Myocyte (in vitro differentiated cells): ENCODE measurements around the gene RABAC1. TPM values are rescaled to one million over a fixed set of nuclear protein-coding genes. Genes with fewer than 3 reads are reported as not detected.

Source experiments
- DNase-seq: peaks from one replicate; pipeline ENCODE4 v3.0.0-alpha.2; 2012; ENCODE audit warnings: low read depth
- total RNA-seq: library from RNA; depleted of rRNA; stranded (reverse); fragments of >200 nt; gene quantifications from 2 replicates; pipeline ENCODE4 v1.2.3, GENCODE V29; 2014

RABAC1 gene
- total RNA-seq, 1 donor from 2014 or later = 117 TPM

DNA sequence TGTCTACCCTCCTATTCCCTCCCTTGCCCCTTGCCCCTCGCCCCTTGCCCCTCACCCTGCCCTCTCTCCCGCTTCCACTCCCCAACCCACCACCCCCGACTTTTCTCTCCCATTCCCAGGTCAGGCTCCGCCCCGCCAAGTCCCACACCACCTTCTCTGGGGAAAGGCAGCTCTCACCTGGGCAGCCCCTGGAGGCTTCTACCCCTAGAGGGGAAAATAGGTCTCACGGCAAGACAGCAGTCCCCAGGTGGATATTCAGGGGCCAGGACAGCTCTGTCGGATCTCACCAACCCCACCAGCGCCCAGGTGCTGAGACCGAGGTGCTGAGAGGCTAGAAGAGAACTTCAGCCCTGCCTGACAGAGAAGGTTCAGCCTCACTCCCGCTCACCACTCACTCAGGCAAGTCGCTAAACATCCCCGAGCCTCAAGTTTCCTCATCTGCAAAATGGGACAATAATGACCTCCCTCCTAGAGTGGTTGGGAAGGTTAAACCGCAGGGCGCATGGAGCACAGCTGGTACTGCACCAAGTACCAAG lies 29.5 kb downstream of the RABAC1 start:
- no peak for DNase-seq

DNA sequence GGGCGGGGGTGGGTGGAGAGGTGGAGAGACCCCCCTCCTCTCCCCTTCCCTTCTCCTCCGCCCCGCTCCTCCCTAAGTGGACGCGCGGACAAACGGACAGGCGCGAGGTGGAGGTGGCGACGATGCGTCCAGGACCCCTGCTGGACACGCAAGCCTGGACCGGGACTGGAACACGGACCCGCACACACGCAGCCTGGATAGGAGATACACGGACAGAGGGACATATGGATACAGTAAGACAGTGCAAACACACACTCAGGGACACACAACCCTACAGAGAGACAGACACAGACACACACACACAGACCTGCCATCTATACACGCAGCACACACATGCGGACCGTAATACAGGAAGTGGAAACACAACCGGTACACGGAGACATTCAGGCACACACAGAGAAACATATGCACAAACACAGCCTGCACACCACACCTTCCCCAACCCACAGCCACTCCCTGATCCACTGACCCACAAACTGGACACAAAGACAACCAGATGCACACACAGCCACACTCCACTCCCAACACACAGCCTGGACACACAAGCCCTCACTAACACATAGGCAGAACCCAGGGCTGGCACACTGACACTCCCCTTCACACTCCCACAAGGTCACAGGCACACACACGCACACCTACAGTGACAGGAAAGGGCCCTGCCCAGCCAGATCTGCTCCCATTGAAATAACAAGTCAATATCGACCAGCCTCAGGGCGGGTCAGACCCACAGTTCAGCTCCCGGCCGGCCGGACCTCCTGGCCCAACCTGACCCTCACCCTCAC lies 30.2 kb downstream of the RABAC1 start:
- no peak for DNase-seq

DNA sequence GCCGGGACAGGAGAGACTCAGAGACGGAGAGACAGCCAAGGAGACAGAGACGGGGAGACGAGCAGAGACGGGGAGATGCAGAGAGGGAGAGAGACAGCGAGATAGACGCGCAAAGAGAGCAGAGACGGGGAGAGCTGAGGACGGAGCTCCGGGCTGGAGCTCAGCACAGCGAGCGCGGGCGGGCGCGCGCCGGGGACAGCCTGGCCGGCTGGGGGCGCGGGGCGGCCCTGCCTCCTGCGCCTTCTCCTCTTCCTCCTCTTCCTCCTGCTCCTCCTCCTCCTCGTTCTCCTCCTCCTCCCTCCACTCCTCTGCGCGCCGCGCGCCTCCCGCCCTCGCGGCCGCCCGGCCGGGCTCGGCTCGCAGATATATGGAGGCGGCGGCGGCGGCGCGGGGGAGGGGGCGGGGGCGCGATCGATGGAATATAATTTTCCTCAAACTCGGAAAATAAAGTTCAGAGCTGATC lies 30.9 kb downstream of the RABAC1 start, which contains the start of gene ERFL:
TSS of gene ERFL (minus strand) at position 229 of the 463 bp plus-strand sequence. CDS start 15,530 bp downstream, outside the sequence.
- no peak for DNase-seq

DNA sequence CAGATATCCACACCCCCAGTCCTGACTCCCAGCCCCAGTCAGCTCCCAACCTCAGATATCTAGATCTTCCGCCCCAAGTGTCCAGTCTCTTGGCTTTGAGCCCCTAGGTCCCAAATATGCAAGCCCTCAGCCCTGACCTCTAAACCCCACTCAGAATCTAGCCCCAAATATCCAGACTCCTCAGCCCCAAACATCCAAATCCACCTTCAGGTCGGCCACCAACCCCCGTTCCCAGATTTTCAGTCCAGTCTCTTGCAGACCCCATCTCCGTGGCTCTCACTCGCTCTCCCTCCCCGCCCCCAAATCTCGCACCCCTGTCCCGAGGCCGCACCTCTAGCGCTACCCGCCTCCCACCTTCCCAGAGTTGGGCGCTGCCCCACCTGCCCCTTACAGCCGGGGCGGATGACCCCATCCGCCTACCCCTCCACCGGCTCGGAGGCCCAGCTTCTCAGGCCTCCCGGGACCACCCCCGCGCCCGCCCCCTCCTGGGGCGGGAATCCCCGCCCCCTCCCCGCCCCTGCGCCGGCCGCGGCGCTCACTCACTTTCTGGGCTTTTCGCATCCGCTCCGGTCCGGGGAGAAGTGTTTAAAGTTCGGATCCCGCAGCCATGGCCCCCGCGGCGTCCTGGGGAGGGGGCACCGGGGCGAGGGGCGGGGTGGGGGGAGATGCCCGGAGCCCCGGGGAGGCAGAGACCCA lies 31.5 kb downstream of the RABAC1 start:
- DNase-seq = no peak

DNA sequence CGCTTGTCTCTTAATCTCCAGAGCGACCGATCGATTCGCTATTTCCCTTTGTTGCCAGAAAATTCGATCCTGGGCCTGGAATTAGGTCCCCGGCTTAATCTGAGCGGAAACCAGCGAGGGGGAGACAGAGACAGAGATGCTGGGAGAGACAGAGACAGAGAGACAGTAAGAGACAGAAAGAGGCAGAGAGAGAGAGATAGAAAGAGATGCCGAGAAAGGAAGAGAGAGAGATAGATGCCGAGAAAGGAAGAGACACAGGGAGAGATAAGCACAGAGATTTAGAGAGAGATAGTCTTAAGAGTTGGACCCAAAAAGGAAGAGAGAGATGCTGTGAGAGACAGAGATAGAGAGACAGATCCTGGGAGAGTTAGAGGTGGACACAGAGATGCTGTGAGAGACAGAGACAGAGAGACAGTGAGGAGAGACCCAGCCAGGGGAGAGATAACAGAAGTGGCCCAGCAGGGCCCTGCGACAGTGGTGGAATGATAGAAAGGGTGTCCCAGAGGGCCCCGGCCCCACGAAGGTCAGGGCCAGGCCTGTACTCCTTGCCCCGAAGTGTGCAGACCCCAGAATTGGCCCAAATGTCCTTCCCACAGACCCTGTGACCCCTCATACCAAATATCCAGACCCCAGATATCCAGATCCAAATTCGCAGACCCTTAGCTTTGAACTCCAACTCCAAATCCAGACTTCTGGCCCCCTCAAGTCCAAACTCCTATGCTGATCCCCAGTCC lies 32.2 kb downstream of the RABAC1 start:
- no peak for DNase-seq

DNA sequence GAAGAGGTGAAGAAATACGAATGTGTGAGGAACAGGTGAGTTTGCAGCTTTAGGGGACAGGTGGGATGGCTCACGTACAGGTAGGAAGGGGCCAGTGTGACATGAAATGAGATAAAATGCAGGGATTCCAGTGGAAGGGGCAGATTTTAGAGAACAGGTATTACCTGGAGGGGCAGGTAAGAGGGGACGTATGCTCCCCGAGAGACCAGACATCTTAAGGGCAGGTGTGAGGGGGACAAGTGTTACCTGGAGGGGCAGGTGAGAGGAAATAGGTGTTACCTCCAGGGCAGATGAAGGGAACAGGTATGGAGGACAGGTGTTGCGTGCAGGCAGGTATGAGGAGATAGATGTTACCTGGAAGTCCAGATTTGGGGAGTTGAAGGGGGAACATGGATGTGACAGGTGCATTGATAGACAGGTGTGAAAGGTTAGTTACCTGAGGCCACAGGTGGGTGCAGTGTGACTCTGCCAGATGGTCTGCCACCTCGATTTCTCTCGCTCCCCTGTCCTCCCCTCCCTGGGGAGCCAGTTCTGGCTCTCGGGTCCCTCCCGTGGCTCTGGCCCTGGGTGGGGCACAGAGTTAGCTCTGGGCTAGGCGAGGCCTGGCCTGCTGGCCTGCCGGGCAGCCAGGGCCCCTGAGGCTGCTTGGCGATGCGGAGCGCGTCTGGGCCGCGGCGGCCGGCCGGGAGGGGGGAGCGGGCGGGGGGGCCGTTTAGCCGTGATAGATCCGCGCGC lies 32.9 kb downstream of the RABAC1 start:
- no peak for DNase-seq

DNA sequence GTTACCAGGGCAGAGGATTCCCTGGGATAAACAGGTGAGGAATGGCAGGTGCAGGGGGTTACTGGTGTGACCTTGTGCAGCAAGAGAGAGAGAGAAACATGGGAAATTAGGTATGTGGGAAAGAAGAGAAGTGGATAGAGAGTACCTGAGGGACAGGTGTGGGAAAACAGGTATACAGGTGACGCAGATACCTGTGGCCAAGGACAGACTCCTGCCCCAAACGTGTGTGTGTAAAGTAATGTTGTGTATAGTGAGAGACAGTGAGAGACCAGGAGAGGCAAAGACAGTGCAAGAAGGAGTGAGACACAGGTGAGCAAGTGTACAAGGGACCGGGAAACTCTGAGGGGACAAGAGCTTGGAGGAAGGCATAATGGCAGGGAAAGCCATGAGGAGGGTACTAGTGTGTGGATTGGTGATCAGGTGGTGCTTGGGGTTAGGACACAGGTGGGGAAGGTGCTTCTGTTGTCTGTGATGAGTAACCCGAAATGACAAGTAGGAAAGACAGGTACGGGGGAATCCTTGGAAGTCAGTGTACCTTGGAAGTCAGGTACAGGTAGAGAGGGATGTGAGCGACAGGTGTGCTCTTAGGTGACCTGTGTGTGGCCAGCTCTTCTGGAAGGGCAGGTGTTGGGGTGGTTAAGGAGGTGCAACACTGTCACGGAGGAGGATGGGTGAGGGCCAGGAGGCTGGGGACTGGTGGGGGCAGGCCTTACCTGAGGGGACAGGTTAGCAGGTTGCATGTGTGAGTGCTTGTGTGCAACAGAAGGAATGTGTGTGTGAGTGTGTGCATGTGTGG lies 33.7 kb downstream of the RABAC1 start:
- no peak for DNase-seq

DNA sequence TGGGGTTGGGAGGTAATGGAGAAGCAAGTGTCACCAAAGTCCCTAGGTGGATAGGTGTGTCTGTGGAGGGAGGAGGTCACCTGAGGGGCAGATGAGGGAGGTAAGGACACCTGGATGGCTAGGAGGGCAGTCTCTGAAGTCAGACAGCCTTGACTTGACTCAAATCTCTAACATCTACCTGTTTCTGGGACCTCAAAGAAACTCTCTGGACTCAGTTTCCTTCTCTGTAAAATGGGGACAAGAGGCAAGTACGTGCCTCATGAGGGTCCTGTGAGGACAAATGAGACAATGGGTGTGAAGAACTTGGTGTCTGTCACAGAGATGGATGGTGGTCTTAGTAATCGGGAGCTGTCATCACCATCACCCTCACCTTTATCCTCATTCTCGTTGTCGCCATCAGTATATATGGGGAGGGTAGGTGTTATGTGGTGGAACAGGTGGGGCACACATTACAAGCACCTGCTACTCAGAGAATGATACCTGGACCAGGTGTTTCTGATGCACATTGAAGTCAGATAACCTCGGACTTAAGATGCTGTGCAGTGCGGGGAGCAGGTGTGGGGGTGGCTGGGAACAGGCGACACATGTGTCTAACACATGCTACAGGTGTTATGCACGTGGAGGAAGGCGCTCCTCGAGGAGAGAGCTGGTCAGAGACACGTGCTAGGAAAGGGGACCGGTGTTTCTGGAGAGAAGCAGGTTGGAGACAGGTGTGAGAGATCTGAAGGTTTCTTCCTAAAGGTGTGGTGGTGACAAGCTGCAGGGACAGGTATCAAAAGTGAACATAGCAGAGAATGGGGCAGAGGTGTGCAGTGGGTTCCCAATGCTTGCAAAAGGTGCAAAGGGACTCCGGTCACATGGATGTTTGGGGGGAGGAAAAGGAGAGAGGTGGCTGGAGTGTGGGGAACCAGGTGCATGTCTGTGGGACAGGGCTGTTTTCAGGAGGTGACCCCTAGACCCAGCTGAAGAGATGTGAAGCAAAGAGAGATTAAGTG lies 34.7 kb downstream of the RABAC1 start:
- DNase-seq = no peak

DNA sequence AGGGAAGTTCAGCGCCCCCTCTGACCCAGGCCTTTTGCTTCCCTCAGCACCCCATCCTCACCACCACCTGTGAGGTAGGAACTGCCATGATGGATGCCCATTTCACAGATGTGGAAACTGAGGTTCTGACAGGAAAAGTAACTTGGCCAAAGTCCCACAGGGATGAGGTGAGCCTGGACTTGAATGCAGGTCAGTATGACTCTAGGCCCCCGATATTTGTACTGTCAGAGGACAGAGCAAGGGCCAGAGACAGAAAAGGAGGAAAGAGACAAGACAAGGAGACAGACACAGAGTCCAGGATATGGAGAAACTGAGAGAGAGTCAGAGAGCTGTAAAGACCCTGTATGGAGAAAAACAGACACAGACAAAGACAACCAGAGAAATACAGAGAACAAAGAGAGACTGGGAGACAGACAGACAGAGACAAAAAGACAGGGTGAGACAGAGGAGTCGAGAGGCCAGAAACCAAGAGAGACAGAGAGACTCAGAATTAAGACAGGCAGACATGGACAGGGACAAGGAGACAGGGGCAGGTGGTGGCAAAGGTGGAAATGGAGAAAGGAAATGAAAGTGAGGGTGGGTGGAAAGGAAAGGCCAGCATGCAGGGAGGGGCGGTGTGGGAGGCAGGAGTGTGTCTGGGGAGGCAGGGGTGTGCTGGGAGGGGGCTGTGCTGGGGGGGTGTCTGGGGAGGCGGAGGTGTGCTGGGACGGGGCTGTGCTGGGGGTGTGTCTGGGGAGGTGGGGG lies 35.9 kb downstream of the RABAC1 start:
- DNase-seq = no peak

DNA sequence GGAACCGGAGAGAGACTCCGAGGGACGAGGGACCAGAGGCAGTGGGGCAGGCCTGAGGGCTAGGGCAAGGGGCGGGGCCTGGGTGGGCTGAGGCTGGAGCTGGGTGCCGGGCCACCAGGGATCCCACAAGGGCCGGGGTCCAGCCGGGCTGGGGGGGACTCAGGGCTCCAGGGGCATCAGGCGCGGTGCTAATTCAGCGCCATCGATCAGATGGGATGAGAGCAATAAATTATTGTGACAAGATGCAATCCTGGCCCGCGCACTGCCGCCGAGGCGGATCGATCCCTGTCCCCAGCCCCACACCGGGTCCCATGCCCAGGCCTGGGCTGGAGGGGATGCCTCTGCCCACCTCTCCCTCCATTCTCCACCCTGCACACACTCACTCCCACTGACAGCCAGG lies 36.5 kb downstream of the RABAC1 start:
- DNase-seq = no peak

DNA sequence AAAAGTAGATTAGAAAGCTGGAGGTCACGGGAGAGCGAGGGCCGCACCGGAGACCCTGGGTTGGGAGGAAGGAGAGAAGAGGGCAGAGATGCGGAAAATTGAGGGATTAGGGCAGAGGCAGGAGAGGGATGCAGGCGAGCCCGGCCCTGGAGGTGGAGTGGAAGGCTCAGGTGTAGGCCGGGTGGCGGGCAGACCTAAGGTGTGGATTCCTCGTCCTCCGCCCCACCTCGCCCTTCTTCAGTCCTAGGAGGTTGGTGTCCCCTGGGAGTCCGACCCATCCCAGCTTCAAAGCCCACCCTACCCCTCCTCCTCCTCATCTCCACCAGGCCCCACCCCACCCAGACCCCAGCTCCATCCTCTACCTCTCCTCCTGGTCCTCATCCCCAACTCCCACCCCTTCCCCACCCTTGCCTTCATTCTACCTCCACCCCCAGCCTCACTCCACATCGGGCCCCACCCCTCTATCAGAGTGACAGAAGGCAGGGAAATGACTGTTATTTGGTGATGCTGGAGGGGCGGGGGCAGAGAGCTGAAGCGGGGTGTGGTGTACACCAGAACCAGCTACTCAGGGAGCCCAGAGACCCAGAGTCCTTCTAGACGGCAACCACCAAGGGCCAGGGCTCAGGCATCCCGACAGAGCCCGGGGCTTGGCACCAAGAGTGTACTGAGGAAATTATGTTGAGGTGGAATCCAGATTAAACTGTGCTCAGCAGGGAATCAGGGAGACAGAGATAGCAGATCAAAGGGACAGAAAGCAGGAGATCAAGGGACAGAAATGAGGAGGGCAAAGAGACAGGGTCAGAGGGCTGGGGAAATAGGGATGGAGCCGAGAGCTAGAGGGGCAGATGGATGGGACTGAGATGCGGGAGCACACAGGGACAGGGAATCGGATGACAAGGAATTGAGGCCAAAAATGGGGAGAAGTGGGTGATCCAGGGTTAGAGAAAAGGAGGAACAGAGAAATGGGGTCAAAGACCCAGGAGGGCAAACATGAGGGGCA lies 37.2 kb downstream of the RABAC1 start:
- no peak for DNase-seq

DNA sequence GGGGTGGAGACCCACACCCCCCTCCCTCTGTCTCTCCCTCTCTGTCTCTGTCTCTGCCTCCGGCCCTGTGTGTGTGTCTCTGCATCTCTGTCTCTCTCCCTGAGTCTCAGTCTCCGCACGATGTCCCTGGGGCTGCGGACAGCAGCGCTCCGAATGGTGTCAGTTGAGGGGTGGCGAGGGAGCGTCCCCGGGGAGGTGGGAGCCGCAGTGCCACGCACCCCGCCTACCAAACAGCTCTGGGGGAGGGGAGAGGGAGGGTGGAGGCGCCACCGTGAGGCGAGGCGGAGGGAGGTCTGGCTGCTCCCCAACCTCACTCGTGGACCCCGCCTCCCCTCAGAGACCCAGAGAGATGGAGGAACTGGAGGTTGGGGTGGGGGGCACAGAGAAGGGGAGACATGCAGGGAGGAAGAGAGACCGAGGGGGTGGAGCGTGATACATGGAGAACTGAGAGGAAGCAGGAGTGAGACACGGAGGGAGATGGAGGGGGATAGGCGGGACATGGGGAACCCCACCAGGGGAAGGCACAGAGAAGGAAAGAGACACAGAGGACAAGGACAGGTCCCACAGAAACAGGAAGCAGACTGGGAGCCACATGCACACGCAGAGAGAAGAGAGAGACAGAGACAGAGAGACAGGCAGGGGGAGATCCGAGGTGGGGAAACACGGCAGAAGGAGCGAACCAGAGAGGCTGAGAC lies 38.1 kb downstream of the RABAC1 start:
- DNase-seq = no peak

DNA sequence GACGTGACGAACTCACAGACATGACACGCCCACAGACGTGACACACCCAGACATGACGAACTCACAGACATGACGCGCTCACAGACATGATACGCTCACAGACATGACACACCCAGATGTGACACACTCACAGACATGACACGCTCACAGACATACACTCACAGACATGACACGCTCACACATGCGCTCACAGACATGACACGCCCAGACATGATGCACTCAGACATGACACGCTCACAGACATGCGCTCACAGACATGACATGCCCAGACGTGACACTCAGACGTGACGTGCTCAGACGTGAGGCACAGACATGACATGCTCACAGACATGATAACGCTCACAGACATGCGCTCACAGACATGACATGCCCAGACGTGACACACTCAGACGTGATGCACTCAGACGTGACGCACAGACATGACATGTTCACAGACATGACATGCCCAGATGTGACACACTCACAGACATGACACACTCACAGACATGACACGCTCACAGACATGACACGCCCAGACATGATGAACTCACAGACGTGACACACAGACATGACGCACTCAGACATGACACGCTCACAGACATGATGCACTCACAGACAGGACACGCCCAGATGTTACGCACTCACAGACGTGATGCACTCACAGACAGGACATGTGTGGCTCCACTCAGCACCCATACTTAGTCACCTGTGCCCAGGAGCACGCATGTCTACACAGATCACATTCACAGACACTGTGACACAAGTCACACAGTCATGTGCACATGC lies 39.0 kb downstream of the RABAC1 start:
- DNase-seq = no peak

DNA sequence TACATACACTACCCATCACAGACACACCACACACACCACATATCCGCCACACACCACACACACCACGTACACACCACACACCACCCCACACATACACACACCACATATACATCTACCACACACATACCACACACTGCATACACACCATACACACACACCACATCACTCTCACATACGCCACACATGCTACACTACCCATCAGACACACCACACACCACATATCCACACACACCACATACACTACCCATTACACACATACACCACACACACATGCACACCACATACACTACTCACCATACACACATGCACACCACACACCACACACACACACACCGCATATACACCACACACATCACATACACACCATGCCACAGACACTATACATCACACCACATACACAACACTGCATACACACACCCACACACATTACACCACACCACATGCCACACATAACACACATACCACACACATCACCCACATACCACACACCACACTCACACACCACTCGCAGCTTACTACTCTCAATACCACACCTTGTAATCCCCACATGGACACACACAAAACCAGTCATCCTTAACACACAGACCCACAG lies 40.4 kb downstream of the RABAC1 start:
- no peak for DNase-seq

DNA sequence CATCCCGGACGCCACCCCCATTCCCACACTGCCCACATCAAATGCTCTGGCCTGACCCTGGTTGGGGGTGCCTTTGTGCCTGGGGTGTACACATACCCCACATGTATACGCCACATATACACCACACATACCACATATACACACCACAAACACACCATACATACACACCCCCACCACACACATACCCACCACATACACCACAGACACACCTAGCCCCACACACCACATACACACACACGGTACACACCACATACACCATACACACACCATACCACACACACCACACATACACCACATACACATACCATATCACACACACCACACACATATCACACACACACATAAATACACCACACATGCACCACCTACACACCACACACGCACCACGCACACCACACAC lies 41.0 kb downstream of the RABAC1 start:
- no peak for DNase-seq
